HFF-Myc (cell line): ENCODE measurements around the gene CRYBG1.

Experiments
- DNase-seq: peaks from one replicate; pipeline ENCODE4 v3.0.0-alpha.2; 2011; ENCODE audit warnings: low read depth; ENCODE audit errors: extremely low read depth
- H3K4me3 ChIP-seq: replicated peaks from 2 replicates; pipeline ENCODE4 v1.5.1; 2011; ENCODE audit warnings: low read depth, mild to moderate bottlenecking, control low read depth, low read length
- CTCF ChIP-seq: IDR thresholded peaks from 2 replicates; pipeline ENCODE4 v1.5.1; 2012; ENCODE audit warnings: mild to moderate bottlenecking, low read depth, low read length, control low read depth; ENCODE audit errors: missing control alignments

The CRYBG1 gene

GRCh38 chr6:106466211-106466610, 105.7 kb downstream of the CRYBG1 start:
- TF ChIP-seq CTCF = no peak
- H3K4me3 ChIP-seq = no peak overlapping the region
- DNase-seq = no peak

- no peak for DNase-seq
- no peak overlapping the region for H3K4me3 ChIP-seq
- no peak for TF ChIP-seq CTCF
Observed at GRCh38 chr6:106468935-106469334, 108.4 kb downstream of the CRYBG1 start.

- DNase-seq = no peak
- no peak overlapping the region for H3K4me3 ChIP-seq
- TF ChIP-seq CTCF = no peak
Observed at GRCh38 chr6:106469882-106470281, 109.4 kb downstream of the CRYBG1 start.

GRCh38 chr6:106470316-106470715, 109.8 kb downstream of the CRYBG1 start:
- no peak for DNase-seq
- no peak for TF ChIP-seq CTCF
- no peak overlapping the region for H3K4me3 ChIP-seq

GRCh38 chr6:106470811-106471210, 110.3 kb downstream of the CRYBG1 start:
- H3K4me3 ChIP-seq = no peak overlapping the region
- TF ChIP-seq CTCF = no peak
- no peak for DNase-seq

- H3K4me3 ChIP-seq = no peak overlapping the region
- no peak for DNase-seq
- no peak for TF ChIP-seq CTCF
Observed at GRCh38 chr6:106473812-106474211, 113.3 kb downstream of the CRYBG1 start.

GRCh38 chr6:106474466-106474865, 113.9 kb downstream of the CRYBG1 start:
- TF ChIP-seq CTCF = no peak
- no peak for DNase-seq
- no peak overlapping the region for H3K4me3 ChIP-seq
